GM10248 (cell line): ENCODE results near the gene SMCHD1.
"Not testable (repeated sequence)": the region's sequence is repeated elsewhere in the genome, so short reads cannot be mapped to it uniquely, and the experiment has no call there.

Source experiments
- CTCF ChIA-PET: fragments of 300-600 bp; sonication (Branson Sonifier 250); formaldehyde crosslinking; extraction: SDS; loops from one replicate; lab custom pipeline; 2021; ENCODE audit warnings: antibody characterized with exemption; lab: Yijun Ruan, JAX
- POLR2A ChIA-PET: fragments of 350-650 bp; sonication (Branson Sonifier 250); formaldehyde crosslinking; extraction: SDS; loops from one replicate; lab custom pipeline; 2020; ENCODE audit warnings: antibody characterized with exemption; lab: Yijun Ruan, JAX
- DNase-seq: peaks from one replicate; pipeline ENCODE4 v3.0.0; 2012; ENCODE audit errors: extremely low spot score
- CTCF ChIP-seq: IDR thresholded peaks from 2 replicates; pipeline ENCODE4 v1.5.1; 2012; ENCODE audit warnings: mild to moderate bottlenecking, low read depth; ENCODE audit errors: extremely low read depth, missing control alignments, control extremely low read depth

SMCHD1 gene

GRCh38 chr18:2848247-2849246, 193.0 kb downstream of the SMCHD1 start:
- ChIA-PET POLR2A (no interaction called here), CTCF (interaction anchor here (1.3 kb wide), 1 partner anchor 19 kb away, joined by 3 read pairs; no protein-coding TSS in a partner anchor)
- TF ChIP-seq CTCF = no peak
- DNase-seq = no peak

GRCh38 chr18:2850816-2851215, 195.3 kb downstream of the SMCHD1 start:
- ChIA-PET CTCF (no interaction called here), POLR2A (no interaction called here)
- no peak for DNase-seq
- TF ChIP-seq CTCF = no peak

GRCh38 chr18:2851771-2852170, 196.2 kb downstream of the SMCHD1 start:
- DNase-seq = no peak
- POLR2A ChIA-PET = no interaction called here
- CTCF ChIA-PET = no interaction called here
- no peak for TF ChIP-seq CTCF

- POLR2A ChIA-PET, DNase-seq, CTCF ChIA-PET: not testable (repeated sequence)
Observed at GRCh38 chr18:2852460-2852859, 196.9 kb downstream of the SMCHD1 start.

- DNase-seq = no peak
- no peak for TF ChIP-seq CTCF
- POLR2A ChIA-PET = no interaction called here
- CTCF ChIA-PET = no interaction called here
Observed at GRCh38 chr18:2853173-2853925, 197.8 kb downstream of the SMCHD1 start.

GRCh38 chr18:2853926-2854664, 198.6 kb downstream of the SMCHD1 start:
- TF ChIP-seq CTCF = no peak
- CTCF ChIA-PET = no interaction called here
- no peak for DNase-seq
- POLR2A ChIA-PET = no interaction called here
